Measurements from ENCODE around the gene KCNIP4.

KCNIP4 gene

DNA sequence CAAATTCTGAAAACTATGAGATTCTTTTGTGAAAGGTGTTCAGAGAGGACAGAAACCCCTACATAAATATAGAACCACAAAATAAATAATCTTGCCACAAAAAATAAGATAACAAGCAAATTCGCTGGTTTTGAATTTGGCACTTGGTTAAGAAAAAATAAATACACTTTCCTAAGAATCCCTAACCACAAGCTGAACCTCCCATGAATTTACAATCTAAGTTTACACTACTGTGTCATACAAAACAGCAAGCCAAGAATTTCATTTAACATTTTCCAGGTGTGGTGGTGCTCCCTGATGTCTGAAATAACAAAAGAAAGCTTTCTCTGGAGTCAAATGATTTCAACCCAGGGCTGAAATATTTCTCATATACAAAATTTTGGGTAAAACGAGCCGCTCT, 121.0 kb downstream of the KCNIP4 start:
- no peak overlapping the region for H3K4me3 ChIP-seq (replicated peaks; ENCODE audit: insufficient read depth, low read length)
- H3K27me3 ChIP-seq (ENCODE audit: insufficient read depth, poor library complexity, severe bottlenecking): no peaks in the 10 kb centered on the region
- TF ChIP-seq GABPA (IDR thresholded peaks at IDR 0.05; ENCODE audit: low read depth) (no peak), SPI1 (IDR thresholded peaks at IDR 0.05; ENCODE audit: borderline replicate concordance, low read depth) (no peak), POLR2AphosphoS5 (IDR thresholded peaks at IDR 0.05; ENCODE audit: low read depth) (no peak)
- TF ChIP-seq, protein P1, sequence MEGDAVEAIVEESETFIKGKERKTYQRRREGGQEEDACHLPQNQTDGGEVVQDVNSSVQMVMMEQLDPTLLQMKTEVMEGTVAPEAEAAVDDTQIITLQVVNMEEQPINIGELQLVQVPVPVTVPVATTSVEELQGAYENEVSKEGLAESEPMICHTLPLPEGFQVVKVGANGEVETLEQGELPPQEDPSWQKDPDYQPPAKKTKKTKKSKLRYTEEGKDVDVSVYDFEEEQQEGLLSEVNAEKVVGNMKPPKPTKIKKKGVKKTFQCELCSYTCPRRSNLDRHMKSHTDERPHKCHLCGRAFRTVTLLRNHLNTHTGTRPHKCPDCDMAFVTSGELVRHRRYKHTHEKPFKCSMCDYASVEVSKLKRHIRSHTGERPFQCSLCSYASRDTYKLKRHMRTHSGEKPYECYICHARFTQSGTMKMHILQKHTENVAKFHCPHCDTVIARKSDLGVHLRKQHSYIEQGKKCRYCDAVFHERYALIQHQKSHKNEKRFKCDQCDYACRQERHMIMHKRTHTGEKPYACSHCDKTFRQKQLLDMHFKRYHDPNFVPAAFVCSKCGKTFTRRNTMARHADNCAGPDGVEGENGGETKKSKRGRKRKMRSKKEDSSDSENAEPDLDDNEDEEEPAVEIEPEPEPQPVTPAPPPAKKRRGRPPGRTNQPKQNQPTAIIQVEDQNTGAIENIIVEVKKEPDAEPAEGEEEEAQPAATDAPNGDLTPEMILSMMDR (IDR thresholded peaks at IDR 0.05; ENCODE audit: insufficient read depth, low read length): no peak
- TF ChIP-seq, protein P2, sequence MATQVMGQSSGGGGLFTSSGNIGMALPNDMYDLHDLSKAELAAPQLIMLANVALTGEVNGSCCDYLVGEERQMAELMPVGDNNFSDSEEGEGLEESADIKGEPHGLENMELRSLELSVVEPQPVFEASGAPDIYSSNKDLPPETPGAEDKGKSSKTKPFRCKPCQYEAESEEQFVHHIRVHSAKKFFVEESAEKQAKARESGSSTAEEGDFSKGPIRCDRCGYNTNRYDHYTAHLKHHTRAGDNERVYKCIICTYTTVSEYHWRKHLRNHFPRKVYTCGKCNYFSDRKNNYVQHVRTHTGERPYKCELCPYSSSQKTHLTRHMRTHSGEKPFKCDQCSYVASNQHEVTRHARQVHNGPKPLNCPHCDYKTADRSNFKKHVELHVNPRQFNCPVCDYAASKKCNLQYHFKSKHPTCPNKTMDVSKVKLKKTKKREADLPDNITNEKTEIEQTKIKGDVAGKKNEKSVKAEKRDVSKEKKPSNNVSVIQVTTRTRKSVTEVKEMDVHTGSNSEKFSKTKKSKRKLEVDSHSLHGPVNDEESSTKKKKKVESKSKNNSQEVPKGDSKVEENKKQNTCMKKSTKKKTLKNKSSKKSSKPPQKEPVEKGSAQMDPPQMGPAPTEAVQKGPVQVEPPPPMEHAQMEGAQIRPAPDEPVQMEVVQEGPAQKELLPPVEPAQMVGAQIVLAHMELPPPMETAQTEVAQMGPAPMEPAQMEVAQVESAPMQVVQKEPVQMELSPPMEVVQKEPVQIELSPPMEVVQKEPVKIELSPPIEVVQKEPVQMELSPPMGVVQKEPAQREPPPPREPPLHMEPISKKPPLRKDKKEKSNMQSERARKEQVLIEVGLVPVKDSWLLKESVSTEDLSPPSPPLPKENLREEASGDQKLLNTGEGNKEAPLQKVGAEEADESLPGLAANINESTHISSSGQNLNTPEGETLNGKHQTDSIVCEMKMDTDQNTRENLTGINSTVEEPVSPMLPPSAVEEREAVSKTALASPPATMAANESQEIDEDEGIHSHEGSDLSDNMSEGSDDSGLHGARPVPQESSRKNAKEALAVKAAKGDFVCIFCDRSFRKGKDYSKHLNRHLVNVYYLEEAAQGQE (IDR thresholded peaks at IDR 0.05; ENCODE audit: insufficient replicate concordance, low read depth): no peak
- H3K27ac ChIP-seq (replicated peaks): no peak overlapping the region
- no peak for DNase-seq (ENCODE audit: low read depth in 1 of 2, low spot score in 1 of 2)

GRCh38 chr4:21826071-21826470, 122.5 kb downstream of the KCNIP4 start:
- no peak for DNase-seq (ENCODE audit: low read depth in 1 of 2, low spot score in 1 of 2)
- Histone ChIP-seq H3K4me3 (replicated peaks; ENCODE audit: insufficient read depth, low read length) (no peak overlapping the region), H3K27me3 (ENCODE audit: insufficient read depth, poor library complexity, severe bottlenecking) (no peaks in the 10 kb centered on the region), H3K27ac (replicated peaks) (no peak overlapping the region)
- TF ChIP-seq SPI1 (IDR thresholded peaks at IDR 0.05; ENCODE audit: borderline replicate concordance, low read depth) (no peak), GABPA (IDR thresholded peaks at IDR 0.05; ENCODE audit: low read depth) (no peak), POLR2AphosphoS5 (IDR thresholded peaks at IDR 0.05; ENCODE audit: low read depth) (no peak)
- TF ChIP-seq, protein P1 (IDR thresholded peaks at IDR 0.05; ENCODE audit: insufficient read depth, low read length): no peak
- TF ChIP-seq, protein P2 (IDR thresholded peaks at IDR 0.05; ENCODE audit: insufficient replicate concordance, low read depth): no peak

GRCh38 chr4:21819086-21819485, 129.5 kb downstream of the KCNIP4 start:
- TF ChIP-seq GABPA (IDR thresholded peaks at IDR 0.05; ENCODE audit: low read depth) (no peak), SPI1 (IDR thresholded peaks at IDR 0.05; ENCODE audit: borderline replicate concordance, low read depth) (no peak), POLR2AphosphoS5 (IDR thresholded peaks at IDR 0.05; ENCODE audit: low read depth) (no peak)
- TF ChIP-seq, protein P2 (IDR thresholded peaks at IDR 0.05; ENCODE audit: insufficient replicate concordance, low read depth): no peak
- TF ChIP-seq, protein P1 (IDR thresholded peaks at IDR 0.05; ENCODE audit: insufficient read depth, low read length): no peak
- no peak for DNase-seq (ENCODE audit: low read depth in 1 of 2, low spot score in 1 of 2)
- H3K27ac ChIP-seq (replicated peaks): no peak overlapping the region

More at GRCh38 chr4:21819086-21819485, 129.5 kb downstream of the KCNIP4 start:
- H3K4me3 ChIP-seq (replicated peaks; ENCODE audit: insufficient read depth, low read length): no peak overlapping the region
- no peaks in the 10 kb centered on the region for H3K27me3 ChIP-seq (ENCODE audit: insufficient read depth, poor library complexity, severe bottlenecking)

Measured in HL-60 (cell line).